ENCODE data around the gene FRMD5.

FRMD5 gene

GRCh38 chr15:43918717-43919116, 276.4 kb downstream of the FRMD5 start:
- no peak for DNase-seq (ENCODE audit: low read depth)
- H3K4me3 ChIP-seq (ENCODE audit: low read length) = no peak overlapping the region
- TF ChIP-seq CTCF (conservative IDR thresholded peaks at IDR 0.05; ENCODE audit: low read length) = no peak

GRCh38 chr15:43916326-43916660, 278.8 kb downstream of the FRMD5 start:
- DNase-seq (ENCODE audit: low read depth) = no peak
- no peak for TF ChIP-seq CTCF (conservative IDR thresholded peaks at IDR 0.05; ENCODE audit: low read length)

GRCh38 chr15:43915631-43916325, 279.3 kb downstream of the FRMD5 start:
- TF ChIP-seq CTCF (conservative IDR thresholded peaks at IDR 0.05; ENCODE audit: low read length) = no peak
- no peak for DNase-seq (ENCODE audit: low read depth)
- no peak overlapping the region for H3K4me3 ChIP-seq (ENCODE audit: low read length)

More at GRCh38 chr15:43916326-43916660, 278.8 kb downstream of the FRMD5 start:
- H3K4me3 ChIP-seq (ENCODE audit: low read length) = no peak overlapping the region

GRCh38 chr15:43913941-43914340, 281.1 kb downstream of the FRMD5 start:
- TF ChIP-seq CTCF (conservative IDR thresholded peaks at IDR 0.05; ENCODE audit: low read length) = no peak

GRCh38 chr15:43913026-43913780, 281.9 kb downstream of the FRMD5 start:
- H3K4me3 ChIP-seq (ENCODE audit: low read length) = no peak overlapping the region
- TF ChIP-seq CTCF (conservative IDR thresholded peaks at IDR 0.05; ENCODE audit: low read length) = peak; percentile 2; the same call in 1 of the 2 replicates
- peak; percentile 94 for DNase-seq (ENCODE audit: low read depth)

More at GRCh38 chr15:43913941-43914340, 281.1 kb downstream of the FRMD5 start:
- DNase-seq (ENCODE audit: low read depth) = no peak
- H3K4me3 ChIP-seq (ENCODE audit: low read length) = no peak overlapping the region

GRCh38 chr15:43912208-43912607, 282.9 kb downstream of the FRMD5 start:
- no peak for TF ChIP-seq CTCF (conservative IDR thresholded peaks at IDR 0.05; ENCODE audit: low read length)
- no peak overlapping the region for H3K4me3 ChIP-seq (ENCODE audit: low read length)
- DNase-seq (ENCODE audit: low read depth) = no peak
